ENCODE results near the gene EXOC3L2.
A peak's percentile ranks its signal among the peaks of the same experiment; 100 is the strongest.
"Not testable (repeated sequence)": the region's sequence is repeated elsewhere in the genome, so short reads cannot be mapped to it uniquely, and the experiment has no call there.

EXOC3L2 gene

GRCh38 chr19:45255611-45256157 is 10.5 kb upstream of the EXOC3L2 start:
- no peak for DNase-seq

- no peak for DNase-seq
These were observed 8.9 kb upstream of the EXOC3L2 start for GRCh38 chr19:45254044-45254531.

GRCh38 chr19:45253396-45254027 is 8.3 kb upstream of the EXOC3L2 start:
- no peak for DNase-seq

GRCh38 chr19:45251452-45252354 is 6.5 kb upstream of the EXOC3L2 start:
- peak; percentile 48 for DNase-seq

- DNase-seq: peak; percentile 84
These were observed 5.7 kb upstream of the EXOC3L2 start, which contains the start of gene MARK4 for GRCh38 chr19:45250832-45251451. Gene MARK4 (plus strand): TSS chr19:45251271. CDS start chr19:45251589, 318 bp downstream.

GRCh38 chr19:45250216-45250831 is 5.1 kb upstream of the EXOC3L2 start:
- no peak for DNase-seq

GRCh38 chr19:45249261-45250033 is 4.2 kb upstream of the EXOC3L2 start:
- DNase-seq: no peak

- no peak for DNase-seq
These were observed 1.9 kb upstream of the EXOC3L2 start for GRCh38 chr19:45247136-45247535.

GRCh38 chr19:45245826-45246225 is 619 bp upstream of the EXOC3L2 start:
- no peak for DNase-seq

- DNase-seq: no peak
These were observed 943 bp downstream of the EXOC3L2 start for GRCh38 chr19:45244133-45244794.

GRCh38 chr19:45243144-45243732 is 2.0 kb downstream of the EXOC3L2 start:
- DNase-seq: no peak

GRCh38 chr19:45238556-45238955 is 6.7 kb downstream of the EXOC3L2 start:
- no peak for DNase-seq

- no peak for DNase-seq
These were observed 9.7 kb downstream of the EXOC3L2 start for GRCh38 chr19:45235485-45235884.

- no peak for DNase-seq
These were observed 10.9 kb downstream of the EXOC3L2 start for GRCh38 chr19:45234089-45234869.

- no peak for DNase-seq
These were observed 13.3 kb downstream of the EXOC3L2 start for GRCh38 chr19:45231891-45232290.

- DNase-seq: not testable (repeated sequence)
These were observed 16.2 kb downstream of the EXOC3L2 start for GRCh38 chr19:45229056-45229455.

GRCh38 chr19:45224645-45225044 is 20.6 kb downstream of the EXOC3L2 start:
- DNase-seq: no peak

GRCh38 chr19:45223879-45224278 is 21.3 kb downstream of the EXOC3L2 start:
- DNase-seq: no peak

GRCh38 chr19:45222724-45223123 is 22.5 kb downstream of the EXOC3L2 start:
- no peak for DNase-seq
